BJ (cell line): ENCODE results near the gene DIP2C. TPM values are rescaled to one million over a fixed set of nuclear protein-coding genes. Genes with fewer than 3 reads are reported as not detected.

Source experiments
- CTCF ChIA-PET: fragments of 350-600 bp; formaldehyde crosslinking; extraction: SDS; loops from one replicate; lab custom pipeline; 2021; ENCODE audit warnings: antibody characterized with exemption, inconsistent platforms; lab: Yijun Ruan, JAX
- POLR2A ChIA-PET: fragments of 300-600 bp; sonication (Branson Sonifier 250); formaldehyde crosslinking; extraction: SDS; loops from one replicate; lab custom pipeline; 2021; ENCODE audit warnings: antibody characterized with exemption; lab: Charles Lee
- DNase-seq: peaks from one replicate; pipeline ENCODE4 v3.0.0-alpha.2; 2011; ENCODE audit warnings: low read depth
- H3K27me3 ChIP-seq: 2 replicates; pipeline ENCODE4 v1.6.0; 2011; ENCODE audit warnings: low read length; ENCODE audit not compliant: control insufficient read depth, insufficient read depth
- H3K36me3 ChIP-seq: 2 replicates; pipeline ENCODE4 v1.5.1; 2011; ENCODE audit warnings: low read length; ENCODE audit not compliant: control insufficient read depth, insufficient read depth
- H3K4me3 ChIP-seq: 2 replicates; pipeline ENCODE4 v1.5.1; 2011; ENCODE audit warnings: low read depth, mild to moderate bottlenecking, control low read depth, low read length
- CTCF ChIP-seq: IDR thresholded peaks from 2 replicates; pipeline ENCODE4 v1.5.1; 2011; ENCODE audit warnings: low read depth, mild to moderate bottlenecking, control low read depth, inconsistent platforms, low read length, moderate library complexity; ENCODE audit not compliant: insufficient read depth
- polyA plus RNA-seq: library from polyadenylated mRNA; depleted of rRNA; stranded (reverse); fragments of >200 nt; gene quantifications from 2 replicates; pipeline ENCODE4 v1.2.3, GENCODE V29; 2011

DIP2C gene
- polyA plus RNA-seq, 1 experiment, result 9.3 TPM

GRCh38 chr10:310976-311639 lies 378.4 kb downstream of the DIP2C start:
- Histone ChIP-seq H3K27me3 (no peaks in the 10 kb centered on the region), H3K4me3 (no peak overlapping the region), H3K36me3 (peaks cover 10% of the 10 kb centered on the region)
- peak; percentile 37 for DNase-seq
- TF ChIP-seq CTCF, result no peak
- CTCF ChIA-PET, result interaction anchor here (0.6 kb wide), 1 partner anchor 69 kb away, joined by 4 read pairs; no protein-coding TSS in a partner anchor
- POLR2A ChIA-PET, result no interaction called here

GRCh38 chr10:310371-310770 lies 379.1 kb downstream of the DIP2C start:
- Histone ChIP-seq H3K27me3 (no peaks in the 10 kb centered on the region), H3K4me3 (no peak overlapping the region), H3K36me3 (peaks cover 10% of the 10 kb centered on the region)
- ChIA-PET CTCF (no interaction called here), POLR2A (no interaction called here)
- TF ChIP-seq CTCF, result no peak
- no peak for DNase-seq

- Histone ChIP-seq H3K27me3 (no peaks in the 10 kb centered on the region), H3K4me3 (no peak overlapping the region), H3K36me3 (peaks cover 10% of the 10 kb centered on the region)
- CTCF ChIA-PET, result interaction anchor here (1.1 kb wide), 1 partner anchor 11 kb away, joined by 3 read pairs; no protein-coding TSS in a partner anchor
- DNase-seq, result no peak
- no peak for TF ChIP-seq CTCF
- POLR2A ChIA-PET, result no interaction called here
These were observed 380.8 kb downstream of the DIP2C start for GRCh38 chr10:308572-309085.

DNA sequence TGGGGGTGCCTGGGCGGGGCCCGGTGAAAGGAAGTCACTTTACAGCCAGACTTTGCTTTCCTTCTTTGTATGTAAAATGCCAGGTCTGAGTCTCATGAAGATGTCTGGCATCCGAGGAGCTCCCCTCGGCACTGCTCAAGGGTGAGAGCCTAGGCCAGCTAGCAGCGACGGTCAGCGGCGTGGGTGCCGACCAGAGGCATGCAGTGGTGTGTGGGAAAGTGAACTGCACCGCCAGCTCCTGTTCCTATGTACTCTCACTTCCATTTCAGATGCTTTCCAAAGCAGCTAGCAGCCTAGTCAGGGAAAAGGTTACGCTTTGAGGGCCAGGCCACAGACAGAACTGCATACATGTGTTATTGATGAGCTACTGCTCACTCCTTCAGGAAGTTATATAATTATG lies 381.4 kb downstream of the DIP2C start:
- no peak for TF ChIP-seq CTCF
- ChIA-PET POLR2A (no interaction called here), CTCF (interaction anchor here (1.1 kb wide), 1 partner anchor 10 kb away, joined by 3 read pairs; no protein-coding TSS in a partner anchor)

GRCh38 chr10:307659-308058 lies 381.8 kb downstream of the DIP2C start:
- POLR2A ChIA-PET, result no interaction called here
- CTCF ChIA-PET, result interaction anchor here (1.1 kb wide), 1 partner anchor 10 kb away, joined by 3 read pairs; no protein-coding TSS in a partner anchor
- no peak for TF ChIP-seq CTCF
- Histone ChIP-seq H3K4me3 (no peak overlapping the region), H3K36me3 (peaks cover 10% of the 10 kb centered on the region), H3K27me3 (no peaks in the 10 kb centered on the region)
- no peak for DNase-seq

More for the DNA sequence above, 381.4 kb downstream of the DIP2C start:
- Histone ChIP-seq H3K4me3 (no peak overlapping the region), H3K27me3 (no peaks in the 10 kb centered on the region), H3K36me3 (peaks cover 10% of the 10 kb centered on the region)
- no peak for DNase-seq
